Hematopoietic multipotent progenitor cell treated with erythropoietin and hydrocortisone succinate and interleukin-3 and kit ligand, for 15 days (in vitro differentiated cells): ENCODE measurements around the gene LDLRAD3.
"Not testable (repeated sequence)": the region's sequence is repeated elsewhere in the genome, so short reads cannot be mapped to it uniquely, and the experiment has no call there.

Source experiments
- DNase-seq: peaks from one replicate; pipeline ENCODE4 v3.0.0-alpha.2; 2015; ENCODE audit warnings: low spot score

The LDLRAD3 gene

GRCh38 chr11:35995681-35996271 is 51.9 kb downstream of the LDLRAD3 start:
- no peak for DNase-seq

- no peak for DNase-seq
Observed at GRCh38 chr11:35997902-35998520, 54.1 kb downstream of the LDLRAD3 start.

GRCh38 chr11:35998634-35999033 is 54.8 kb downstream of the LDLRAD3 start:
- DNase-seq: no peak

- no peak for DNase-seq
Observed at GRCh38 chr11:36000616-36001190, 56.8 kb downstream of the LDLRAD3 start.

GRCh38 chr11:36002196-36002595 is 58.3 kb downstream of the LDLRAD3 start:
- DNase-seq: no peak

GRCh38 chr11:36002796-36003195 is 58.9 kb downstream of the LDLRAD3 start:
- no peak for DNase-seq

GRCh38 chr11:36006556-36006955 is 62.7 kb downstream of the LDLRAD3 start:
- DNase-seq: no peak

- DNase-seq: no peak
Observed at GRCh38 chr11:36007127-36007655, 63.3 kb downstream of the LDLRAD3 start.

GRCh38 chr11:36008584-36008983 is 64.7 kb downstream of the LDLRAD3 start:
- DNase-seq: no peak

- DNase-seq: no peak
Observed at GRCh38 chr11:36009473-36009872, 65.6 kb downstream of the LDLRAD3 start.

- no peak for DNase-seq
Observed at GRCh38 chr11:36010010-36010740, 66.3 kb downstream of the LDLRAD3 start.

GRCh38 chr11:36011574-36011973 is 67.7 kb downstream of the LDLRAD3 start:
- no peak for DNase-seq

GRCh38 chr11:36012455-36012854 is 68.6 kb downstream of the LDLRAD3 start:
- DNase-seq: no peak

GRCh38 chr11:36012979-36013378 is 69.1 kb downstream of the LDLRAD3 start:
- DNase-seq: no peak

GRCh38 chr11:36013446-36013845 is 69.6 kb downstream of the LDLRAD3 start:
- DNase-seq: not testable (repeated sequence)

- DNase-seq: no peak
Observed at GRCh38 chr11:36013950-36014897, 70.4 kb downstream of the LDLRAD3 start.

GRCh38 chr11:36014898-36015665 is 71.2 kb downstream of the LDLRAD3 start:
- DNase-seq: no peak

GRCh38 chr11:36015799-36016198 is 71.9 kb downstream of the LDLRAD3 start:
- DNase-seq: no peak

GRCh38 chr11:36016263-36016662 is 72.4 kb downstream of the LDLRAD3 start:
- no peak for DNase-seq

- no peak for DNase-seq
Observed at GRCh38 chr11:36016709-36017108, 72.8 kb downstream of the LDLRAD3 start.
